DND-41 (cell line): Measurements from ENCODE around the gene LMF1.

Experiments
- ATAC-seq: fragments of 200-7000 bp; cut with Tn5 transposase; 3 replicates; pipeline ENCODE4 v1.9.1; 2021; ENCODE audit warnings: low read depth; ENCODE audit not compliant: insufficient read depth
- DNase-seq: peaks from one replicate; pipeline ENCODE4 v3.0.0-alpha.2; 2020
- H2AFZ ChIP-seq: 2 replicates; pipeline ENCODE4 v1.6.0; 2012; ENCODE audit warnings: low read depth, low read length
- H3K27ac ChIP-seq: 2 replicates; pipeline ENCODE4 v1.5.1; 2012; ENCODE audit warnings: low read length, inconsistent platforms
- H3K27me3 ChIP-seq: fragments of 200-600 bp; sonication (generic); 2 replicates; pipeline ENCODE4 v1.6.0; 2012; ENCODE audit warnings: low read length, mild to moderate bottlenecking, inconsistent platforms; ENCODE audit not compliant: insufficient read depth, poor library complexity
- H3K36me3 ChIP-seq: 2 replicates; pipeline ENCODE4 v1.5.1; 2012; ENCODE audit warnings: low read length, inconsistent platforms; ENCODE audit not compliant: insufficient read depth
- H3K4me1 ChIP-seq: 2 replicates; pipeline ENCODE4 v1.5.1; 2012; ENCODE audit warnings: mild to moderate bottlenecking, low read length; ENCODE audit not compliant: insufficient read depth
- H3K4me2 ChIP-seq: 2 replicates; pipeline ENCODE4 v1.6.0; 2012; ENCODE audit warnings: mild to moderate bottlenecking, moderate library complexity, low read length, inconsistent platforms; ENCODE audit not compliant: insufficient read depth
- H3K4me3 ChIP-seq, 2 experiments: fragments of 200-600 bp in 1 of 2; shearing (Covaris generic) in 1 of 2; 2 replicates each; pipeline ENCODE4 v1.5.1; 2012 to 2016; ENCODE audit warnings: inconsistent platforms in 2 of 2, low read length in 2 of 2, mild to moderate bottlenecking in 2 of 2, low read depth in 1 of 2, moderate library complexity in 1 of 2
- H3K79me2 ChIP-seq: 2 replicates; pipeline ENCODE4 v1.6.0; 2012; ENCODE audit warnings: low read length, inconsistent platforms; ENCODE audit not compliant: insufficient read depth
- H3K9ac ChIP-seq: 2 replicates; pipeline ENCODE4 v1.6.0; 2012; ENCODE audit warnings: low read depth, mild to moderate bottlenecking, inconsistent platforms, low read length, moderate library complexity
- H3K9me3 ChIP-seq: 2 replicates; pipeline ENCODE4 v1.5.1; 2012; ENCODE audit warnings: low read length, moderate library complexity, mild to moderate bottlenecking, inconsistent platforms; ENCODE audit not compliant: insufficient read depth, severe bottlenecking
- H4K20me1 ChIP-seq: 2 replicates; pipeline ENCODE4 v1.6.0; 2012; ENCODE audit warnings: low read length; ENCODE audit not compliant: insufficient read depth
- CTCF ChIP-seq: IDR thresholded peaks from 2 replicates; pipeline ENCODE4 v1.5.1; 2012; ENCODE audit warnings: borderline replicate concordance, low read length, moderate library complexity, mild to moderate bottlenecking; ENCODE audit not compliant: poor library complexity, severe bottlenecking; ENCODE audit errors: extremely low read depth
- EZH2 ChIP-seq: IDR thresholded peaks from 3 replicates; pipeline ENCODE4 v1.6.1; 2012; ENCODE audit warnings: borderline replicate concordance, low read depth, mild to moderate bottlenecking, moderate library complexity, low read length, inconsistent platforms; ENCODE audit not compliant: severe bottlenecking

LMF1 gene

DNA sequence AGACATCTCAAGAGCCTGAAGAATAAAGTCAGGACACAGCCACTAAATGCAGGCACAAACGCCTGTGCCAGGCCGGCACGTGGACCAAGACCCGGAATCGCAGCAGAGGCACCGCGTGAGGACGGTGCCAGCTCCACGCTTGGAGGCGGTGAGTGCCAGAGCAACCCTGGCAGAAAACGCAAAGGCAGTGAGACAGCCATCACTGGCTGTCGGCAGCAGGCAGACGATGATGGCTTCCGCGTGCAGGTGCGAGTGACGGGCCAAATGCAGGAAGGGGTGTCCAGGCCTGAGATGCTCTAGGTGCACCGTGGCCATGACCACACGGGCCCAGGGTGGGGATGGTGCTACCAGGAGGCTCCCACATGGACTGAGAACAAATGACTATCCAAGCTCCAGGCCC lies 78.8 kb downstream of the LMF1 start:
- Histone ChIP-seq H3K27ac (no peak overlapping the region), H2AFZ (no peak overlapping the region), H3K4me1 (no peaks in the 10 kb centered on the region), H3K9me3 (no peaks in the 10 kb centered on the region), H3K79me2 (no peaks in the 10 kb centered on the region), H3K27me3 (no peaks in the 10 kb centered on the region), H4K20me1 (peaks cover 12% of the 10 kb centered on the region; the same call in 1 of the 2 replicates), H3K9ac (no peak overlapping the region), H3K4me3 (no peak overlapping the region), H3K4me2 (no peak overlapping the region), H3K36me3 (no peaks in the 10 kb centered on the region; the same call in 1 of the 2 replicates)
- DNase-seq (no peak), ATAC-seq (no peak)
- no peak for TF ChIP-seq CTCF
- no peak for TF ChIP-seq EZH2

DNA sequence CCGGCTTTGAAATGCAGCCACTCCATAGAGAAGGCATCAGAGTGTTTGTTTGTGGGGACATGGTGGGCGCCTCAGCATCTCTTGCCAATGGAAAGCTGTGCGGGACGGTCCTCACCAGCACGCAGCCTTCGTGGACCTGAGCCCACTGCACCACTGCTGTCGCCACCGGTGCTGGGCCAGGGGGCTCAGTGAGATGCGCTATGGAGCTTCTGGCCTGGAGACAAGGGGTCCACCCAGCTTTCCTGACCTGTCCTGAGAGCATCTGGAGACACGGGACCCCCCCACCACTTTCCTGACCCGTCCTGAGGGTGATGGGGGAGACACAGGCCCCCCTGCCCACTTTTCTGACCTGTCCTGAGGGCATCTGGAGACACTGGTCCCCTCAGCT lies 79.4 kb downstream of the LMF1 start:
- H3K36me3 ChIP-seq = no peaks in the 10 kb centered on the region; the same call in 1 of the 2 replicates
- TF ChIP-seq EZH2 (no peak), CTCF (no peak)
- no peaks in the 10 kb centered on the region for H3K27me3 ChIP-seq
- H4K20me1 ChIP-seq = peaks cover 12% of the 10 kb centered on the region; the same call in 1 of the 2 replicates
- no peak for ATAC-seq
- no peak for DNase-seq
- H3K79me2 ChIP-seq = no peaks in the 10 kb centered on the region
- no peaks in the 10 kb centered on the region for H3K4me1 ChIP-seq
- no peak overlapping the region for H3K27ac ChIP-seq
- H2AFZ ChIP-seq = no peak overlapping the region
- no peak overlapping the region for H3K4me3 ChIP-seq
- H3K9me3 ChIP-seq = no peaks in the 10 kb centered on the region
- H3K9ac ChIP-seq = no peak overlapping the region
- H3K4me2 ChIP-seq = no peak overlapping the region

- Histone ChIP-seq H2AFZ (no peak overlapping the region), H3K9me3 (no peaks in the 10 kb centered on the region), H3K4me1 (no peaks in the 10 kb centered on the region), H3K9ac (no peak overlapping the region), H3K4me2 (no peak overlapping the region), H3K4me3 (no peak overlapping the region), H3K36me3 (no peaks in the 10 kb centered on the region; the same call in 1 of the 2 replicates), H3K27ac (no peak overlapping the region), H4K20me1 (peaks cover 12% of the 10 kb centered on the region; the same call in 1 of the 2 replicates), H3K27me3 (no peaks in the 10 kb centered on the region), H3K79me2 (no peaks in the 10 kb centered on the region)
- TF ChIP-seq EZH2 = no peak
- no peak for TF ChIP-seq CTCF
- DNase-seq (no peak), ATAC-seq (no peak)
Observed at GRCh38 chr16:890716-891352, 80.0 kb downstream of the LMF1 start.
